GM12878 (cell line): Measurements from ENCODE around the gene IRF7. TPM values are rescaled to one million over a fixed set of nuclear protein-coding genes. Genes with fewer than 3 reads are reported as not detected.

Experiments used
- BCLAF1 ChIP-seq: fragments of 450-650 bp; IDR thresholded peaks from 2 replicates; pipeline ENCODE4 v1.6.1; 2017; ENCODE audit warnings: antibody characterized with exemption, mild to moderate bottlenecking, moderate library complexity
- CEBPZ ChIP-seq: fragments of 150-350 bp; IDR thresholded peaks from 2 replicates; pipeline ENCODE4 v1.6.1; 2016; ENCODE audit warnings: low read depth, low read length
- E2F4 ChIP-seq: IDR thresholded peaks from 2 replicates; pipeline ENCODE4 v1.6.1; 2012; ENCODE audit warnings: low read depth, low read length, improper control_type of control experiment
- IRF3 ChIP-seq: fragments of 450-650 bp; IDR thresholded peaks from 2 replicates; pipeline ENCODE4 v1.6.1; 2014; ENCODE audit warnings: mild to moderate bottlenecking
- KDM1A ChIP-seq: fragments of 200-600 bp; sonication (generic); IDR thresholded peaks from 2 replicates; pipeline ENCODE4 v1.6.1; 2016; ENCODE audit warnings: borderline replicate concordance
- MEF2B ChIP-seq: fragments of 450-650 bp; IDR thresholded peaks from 2 replicates; pipeline ENCODE4 v1.6.1; 2018; ENCODE audit warnings: mild to moderate bottlenecking, moderate library complexity; ENCODE audit not compliant: partially characterized antibody, poor library complexity, severe bottlenecking
- MXI1 ChIP-seq: fragments of 150-350 bp; IDR thresholded peaks from 2 replicates; pipeline ENCODE4 v1.6.1; 2011; ENCODE audit warnings: low read depth, mild to moderate bottlenecking, inconsistent platforms, low read length, improper control_type of control experiment
- MYC ChIP-seq: IDR thresholded peaks from 2 replicates; pipeline ENCODE4 v1.6.1; 2011; ENCODE audit warnings: mild to moderate bottlenecking, low read length, moderate library complexity, inconsistent platforms; ENCODE audit not compliant: insufficient read depth, insufficient replicate concordance, insufficient read length, severe bottlenecking
- NKRF ChIP-seq: fragments of 450-650 bp; conservative IDR thresholded peaks from 2 replicates; pipeline ENCODE4 v1.6.1; 2017; ENCODE audit warnings: mild to moderate bottlenecking, moderate library complexity
- PKNOX1 ChIP-seq: fragments of 450-650 bp; IDR thresholded peaks from 2 replicates; pipeline ENCODE4 v1.6.1; 2016; ENCODE audit warnings: mild to moderate bottlenecking
- POLR2AphosphoS5 ChIP-seq: IDR thresholded peaks from 2 replicates; pipeline ENCODE4 v1.6.1; 2011; ENCODE audit warnings: mild to moderate bottlenecking, low read length, inconsistent platforms
- POU2F2 ChIP-seq: IDR thresholded peaks from 3 replicates; pipeline ENCODE4 v1.6.1; 2011; ENCODE audit warnings: low read depth, mild to moderate bottlenecking, low read length, borderline replicate concordance
- RAD21 ChIP-seq: IDR thresholded peaks from 2 replicates; pipeline ENCODE4 v1.6.1; 2011; ENCODE audit warnings: mild to moderate bottlenecking, low read depth, low read length, moderate library complexity; ENCODE audit not compliant: insufficient read depth
- RELA ChIP-seq: fragments of 450-650 bp; IDR thresholded peaks from 2 replicates; pipeline ENCODE4 v1.8.0; 2014; ENCODE audit warnings: borderline replicate concordance; ENCODE audit not compliant: partially characterized antibody
- RUNX3 ChIP-seq: IDR thresholded peaks from 2 replicates; pipeline ENCODE4 v1.6.1; 2012; ENCODE audit warnings: low read length, inconsistent platforms
- ZNF622 ChIP-seq: fragments of 450-650 bp; IDR thresholded peaks from 2 replicates; pipeline ENCODE4 v1.6.1; 2017; ENCODE audit warnings: mild to moderate bottlenecking, inconsistent platforms
- polyA plus RNA-seq, 11 experiments: library from polyadenylated mRNA; depleted of rRNA in 4 of 11; unstranded in 6 of 11; stranded (reverse) in 5 of 11; fragments of >200 nt; fragmentation: Nextera tagmentation in 4 of 11; fragmentation: Illumina TruSeq in 1 of 11; extraction: Ambion mirVana in 4 of 11; extraction: Trizol in 1 of 11; gene quantifications; 1 replicate in 1 of 11; 2 replicates in 10 of 11; pipeline versions ENCODE4 v1.2.1 to v1.2.3, GENCODE V29; 2011 to 2016; ENCODE audit warnings: inconsistent platforms in 2 of 11, missing spikeins in 2 of 11, low read depth in 1 of 11
- total RNA-seq, 4 experiments: library from RNA; depleted of rRNA in 3 of 4; stranded (reverse); fragments of >200 nt in 3 of 4; fragmentation: Illumina TruSeq in 1 of 4; extraction: Trizol in 1 of 4; gene quantifications; 2 replicates each; pipeline versions ENCODE4 v1.2.1 to v1.2.3, GENCODE V29; 2013 to 2021

The IRF7 gene
- total and polyA plus RNA-seq, 10 of the 15 experiments (the other 5 are each of a cell fraction or from before 2014, with no cell fraction given): 4.4 to 141 (median 67.6) TPM

GRCh38 chr11:575996-576768 lies 39.6 kb downstream of the IRF7 start, which contains the start of gene PHRF1 (continued):
- TF ChIP-seq E2F4 (peak; percentile 84), ZNF622 (no peak), MXI1 (peak; percentile 84), RUNX3 (peak; percentile 63), POLR2AphosphoS5 (peak; percentile 93), BCLAF1 (peak; percentile 96), KDM1A (no peak), RELA (peak; percentile 91), MEF2B (no peak), NKRF (peak; percentile 91), PKNOX1 (peak; percentile 69), IRF3 (peak; percentile 70), MYC (no peak), RAD21 (no peak), CEBPZ (no peak), POU2F2 (peak; percentile 60; the same call in 1 of the 3 replicates)
